HG02885 (cell line): ENCODE measurements around the gene FAM114A1.
"Not testable (repeated sequence)": the region's sequence is repeated elsewhere in the genome, so short reads cannot be mapped to it uniquely, and the experiment has no call there.

ENCODE experiments used
- ATAC-seq: cut with Tn5 transposase; IDR thresholded peaks from one replicate; pipeline ENCODE4 v1.9.1; 2021; ENCODE audit warnings: mild to moderate bottlenecking; ENCODE audit not compliant: unreplicated experiment, poor library complexity

The FAM114A1 gene

DNA sequence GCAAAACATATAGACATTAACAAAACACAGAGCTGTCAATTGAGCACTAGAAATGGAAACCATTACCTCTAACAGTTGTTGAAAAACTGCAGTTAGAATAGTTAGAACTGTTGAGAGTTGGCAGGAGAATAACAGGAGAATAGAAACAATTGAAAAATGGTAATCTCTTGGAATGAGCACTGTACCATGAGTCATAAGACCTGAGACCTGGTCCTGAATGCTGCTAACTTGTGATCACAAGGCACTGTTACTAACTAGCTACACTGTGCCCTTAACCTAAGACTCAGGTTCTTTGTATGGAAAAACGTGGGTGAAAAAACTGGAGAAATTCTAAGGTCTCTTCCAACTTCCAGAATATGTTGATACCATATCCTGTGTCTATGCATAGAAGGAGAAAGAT is 29.3 kb downstream of the FAM114A1 start:
- no peak for ATAC-seq

DNA sequence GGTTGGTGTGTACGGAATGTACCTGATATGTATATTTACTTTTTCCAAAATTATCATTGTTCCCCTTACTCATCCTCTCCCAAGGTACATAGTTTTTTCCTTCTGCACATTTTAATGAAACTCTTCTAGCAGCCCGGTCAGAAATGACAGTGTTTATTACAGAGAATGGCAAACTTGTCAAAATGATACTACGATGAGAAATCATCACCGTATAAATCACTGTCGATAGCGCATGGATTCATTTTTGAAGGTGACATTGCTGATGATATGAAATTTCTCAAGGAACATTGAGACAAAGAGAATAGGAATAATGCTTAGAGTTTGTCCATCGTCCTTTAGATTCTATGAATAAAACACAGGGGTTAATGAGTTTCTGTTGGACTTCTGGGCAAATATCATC is 30.6 kb downstream of the FAM114A1 start:
- ATAC-seq: no peak

DNA sequence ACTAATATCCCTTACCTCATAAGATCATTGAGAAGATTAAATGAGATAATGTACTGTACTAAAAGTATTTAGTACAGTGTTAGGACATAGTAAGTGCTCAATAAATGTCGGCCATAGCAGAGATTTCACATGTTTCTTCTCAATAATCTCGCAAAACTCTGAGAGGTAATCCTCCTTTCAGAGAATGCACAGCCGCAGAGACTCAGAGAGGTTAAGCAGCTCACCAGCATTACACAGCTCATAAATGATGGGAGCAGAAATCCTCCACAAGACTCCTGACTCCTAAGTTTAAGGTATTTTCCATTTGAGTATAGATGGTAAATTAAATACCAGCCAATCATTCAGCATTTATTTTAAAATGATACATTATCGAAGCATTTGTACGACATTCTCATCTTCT is 34.6 kb downstream of the FAM114A1 start:
- ATAC-seq: no peak

DNA sequence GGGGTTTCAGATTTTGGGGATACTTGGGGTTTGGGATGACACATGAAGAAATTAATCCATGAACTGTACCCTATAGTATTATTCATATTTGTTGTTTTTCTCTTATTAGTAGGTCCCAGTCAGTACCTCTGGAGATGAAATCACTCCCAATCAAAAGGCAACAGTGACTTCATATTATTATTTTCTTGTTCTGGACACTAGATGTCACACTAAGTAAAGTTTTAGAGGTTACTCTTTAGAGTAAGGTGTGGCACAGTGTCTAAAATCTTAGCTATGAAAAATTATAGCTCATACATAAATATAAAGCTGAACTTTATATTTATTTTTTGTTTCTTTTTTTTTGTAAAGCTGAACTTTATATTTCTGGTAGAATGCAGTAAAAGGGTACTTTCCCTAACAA is 35.1 kb downstream of the FAM114A1 start:
- no peak for ATAC-seq

- ATAC-seq: no peak
These were observed 36.6 kb downstream of the FAM114A1 start for GRCh38 chr4:38904090-38904666.

- no peak for ATAC-seq
These were observed 37.1 kb downstream of the FAM114A1 start for GRCh38 chr4:38904682-38905081.

- ATAC-seq: no peak
These were observed 38.2 kb downstream of the FAM114A1 start for GRCh38 chr4:38905652-38906385.

DNA sequence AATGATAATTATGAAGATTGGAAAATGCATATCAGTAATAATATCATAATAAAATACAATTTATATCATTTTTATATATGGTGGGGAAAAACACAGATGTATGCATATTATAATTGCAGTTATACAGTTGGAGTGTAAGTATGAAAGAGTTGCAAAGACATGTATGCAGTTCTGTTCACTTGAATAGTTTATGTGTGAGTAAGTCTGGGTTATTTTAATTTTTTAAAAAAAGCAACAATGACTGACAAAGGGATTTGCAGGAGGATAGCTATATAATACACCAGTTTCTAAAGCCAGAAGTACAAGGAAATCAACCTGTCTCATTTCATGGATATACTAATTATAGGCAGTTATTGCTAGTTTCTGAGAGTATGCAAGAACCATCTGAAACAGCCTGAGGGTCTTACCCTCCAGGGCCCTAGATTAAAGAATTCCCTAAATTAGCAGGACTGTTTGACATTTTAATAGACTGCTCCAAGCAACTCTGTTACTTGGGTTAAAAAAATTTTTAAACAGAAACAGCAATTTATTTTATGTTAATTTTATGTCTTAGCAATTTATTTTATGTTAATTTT is 40.2 kb downstream of the FAM114A1 start:
- no peak for ATAC-seq

DNA sequence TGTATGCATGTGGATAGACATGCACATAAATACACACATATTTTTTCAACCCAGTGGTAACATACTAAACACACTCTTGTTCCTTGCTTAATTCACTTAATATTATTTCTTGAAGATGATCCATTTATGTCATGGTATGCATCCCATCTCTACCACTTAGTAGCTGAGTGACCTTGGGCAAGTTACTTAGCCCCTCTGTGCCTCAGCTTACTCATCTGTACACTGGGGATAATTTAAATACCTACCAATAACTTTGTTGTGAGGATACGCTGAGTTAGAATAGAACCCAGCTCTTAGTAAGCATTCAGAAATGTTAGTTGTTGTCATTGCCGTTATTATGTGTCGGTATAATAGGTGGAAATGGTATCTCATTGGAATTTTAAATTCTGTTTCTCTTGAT is 41.4 kb downstream of the FAM114A1 start:
- no peak for ATAC-seq

DNA sequence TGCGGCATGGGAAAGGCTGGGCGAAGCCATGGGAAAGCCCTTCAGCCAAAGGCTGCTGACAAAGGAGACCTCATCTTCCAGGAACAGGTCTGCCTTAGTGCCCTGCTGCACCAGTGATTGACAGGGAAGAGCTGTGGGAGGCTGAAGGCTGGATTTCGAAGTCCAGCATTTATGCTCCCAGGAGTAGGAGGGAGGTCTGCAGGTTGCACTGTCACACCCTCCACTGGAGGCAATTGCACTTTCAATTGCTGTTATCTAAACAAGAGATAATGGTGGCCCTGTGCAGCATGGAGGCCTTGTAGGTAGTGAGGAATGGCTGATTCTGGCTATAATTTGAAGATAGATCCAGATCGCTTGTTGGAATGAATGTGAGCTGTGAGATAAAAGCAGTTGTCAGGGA is 43.7 kb downstream of the FAM114A1 start:
- no peak for ATAC-seq

GRCh38 chr4:38914854-38915253 is 47.2 kb downstream of the FAM114A1 start:
- no peak for ATAC-seq

DNA sequence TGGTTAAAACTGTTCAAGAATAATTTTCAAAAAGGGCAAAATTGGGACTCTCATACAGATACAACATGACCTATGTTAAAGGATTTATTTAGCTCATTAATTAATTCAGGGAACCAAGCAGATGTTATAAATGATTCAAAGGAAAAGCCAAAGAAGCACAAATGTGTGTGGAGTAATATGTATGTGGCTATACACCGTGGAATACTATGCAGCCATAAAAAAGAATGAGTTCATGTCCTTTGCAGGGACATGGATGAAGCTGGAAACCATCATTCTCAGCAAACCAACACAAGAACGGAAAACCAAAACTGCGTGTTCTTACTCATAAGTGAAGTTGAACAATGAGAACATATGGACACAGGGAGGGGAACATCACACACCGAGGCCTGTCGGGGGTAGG is 48.7 kb downstream of the FAM114A1 start:
- ATAC-seq: not testable (repeated sequence)

DNA sequence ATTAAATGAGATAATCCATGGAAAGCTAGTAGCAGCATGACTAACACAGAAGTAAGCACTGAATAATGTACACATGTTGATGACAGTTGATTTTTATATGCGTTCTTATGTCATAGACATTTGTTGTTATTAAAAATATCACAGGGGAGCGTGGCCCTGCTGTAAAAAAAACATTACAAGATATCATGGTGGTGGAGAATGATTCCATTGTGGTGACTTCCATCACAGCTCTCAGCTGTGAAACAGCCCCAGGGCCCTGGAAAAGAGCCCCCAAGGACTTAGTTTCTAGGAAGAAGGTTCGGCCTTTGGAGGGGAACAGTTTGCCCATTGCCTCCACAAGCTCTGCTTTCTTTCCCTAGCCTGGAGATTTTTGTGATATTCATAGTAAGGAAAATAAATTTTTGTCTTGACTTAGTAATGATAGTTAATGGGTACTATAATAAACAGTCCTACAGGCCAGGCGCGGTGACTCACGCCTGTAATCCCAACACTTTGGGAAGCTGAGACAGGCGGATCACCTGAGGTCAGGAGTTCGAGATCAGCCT is 49.9 kb downstream of the FAM114A1 start:
- no peak for ATAC-seq

DNA sequence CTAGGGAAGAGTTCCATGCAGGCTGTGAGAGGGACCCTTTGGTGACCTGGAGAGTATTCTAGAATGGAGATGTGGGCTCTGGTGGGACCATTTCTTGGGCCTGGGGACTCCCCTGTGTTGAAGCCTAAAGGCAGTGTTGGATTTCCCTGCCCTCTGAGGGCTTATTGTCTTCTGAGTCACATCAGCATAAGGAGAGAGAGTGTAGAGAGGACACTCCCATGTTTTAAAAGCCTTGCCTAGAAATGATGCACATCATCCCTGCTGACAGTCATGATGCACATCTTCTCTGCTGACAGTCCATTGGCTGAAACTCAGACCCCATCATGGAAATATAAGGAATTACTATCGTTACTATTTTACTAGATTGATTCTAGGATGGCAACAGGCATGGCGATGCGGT is 51.9 kb downstream of the FAM114A1 start:
- no peak for ATAC-seq

GRCh38 chr4:38920186-38920585 is 52.6 kb downstream of the FAM114A1 start:
- ATAC-seq: no peak

- no peak for ATAC-seq
These were observed 53.1 kb downstream of the FAM114A1 start for GRCh38 chr4:38920677-38921076.

DNA sequence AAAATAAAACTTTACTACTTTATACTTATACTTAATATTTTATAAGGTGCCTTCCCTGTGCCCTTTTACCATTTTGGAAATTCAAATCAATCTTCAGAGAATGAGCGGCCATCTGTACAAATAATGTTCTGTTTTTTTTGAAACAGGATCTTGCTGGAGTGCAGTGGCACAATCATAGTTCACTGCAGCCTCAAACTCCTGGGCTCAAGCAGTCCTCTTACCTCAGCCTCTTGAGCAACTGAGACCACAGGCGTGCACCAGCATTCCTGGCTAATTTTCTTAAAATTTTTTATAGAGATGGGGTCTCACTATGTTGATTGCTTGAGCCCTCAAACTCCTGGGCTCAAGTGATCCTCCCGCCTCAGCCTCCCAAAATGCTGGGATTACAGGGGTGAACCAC is 53.5 kb downstream of the FAM114A1 start:
- ATAC-seq: no peak

GRCh38 chr4:38923746-38924145 is 56.1 kb downstream of the FAM114A1 start:
- ATAC-seq: no peak

- ATAC-seq: no peak
These were observed 56.7 kb downstream of the FAM114A1 start for GRCh38 chr4:38924353-38924752.

GRCh38 chr4:38925492-38926413 is 58.1 kb downstream of the FAM114A1 start:
- ATAC-seq: no peak

- no peak for ATAC-seq
These were observed 59.3 kb downstream of the FAM114A1 start for GRCh38 chr4:38926896-38927295.
